ENCODE data around the gene ULK4. TPM values are rescaled to one million over a fixed set of nuclear protein-coding genes. Genes with fewer than 3 reads are reported as not detected.

ULK4 gene
- total RNA-seq, 1 experiment from 2014 or later: 4.2 TPM

DNA sequence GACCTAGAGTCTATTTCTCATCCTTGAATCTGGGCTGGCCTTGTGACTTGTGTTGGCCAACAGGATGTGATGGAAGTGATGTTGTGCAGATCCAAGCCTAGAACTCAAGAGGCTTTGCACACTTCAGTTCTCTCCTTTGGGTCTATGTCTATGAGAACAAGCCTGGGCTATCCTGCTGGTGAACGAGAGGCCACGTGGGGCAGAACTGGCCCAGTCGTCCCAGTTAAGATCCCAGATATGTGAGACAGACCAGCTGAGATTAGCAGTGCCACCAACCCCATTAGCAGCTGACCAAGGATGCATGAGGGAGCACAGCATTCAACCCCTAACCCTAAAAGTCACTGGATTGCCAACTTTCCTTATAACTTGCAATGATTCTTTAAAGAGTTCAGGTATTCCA lies 662.9 kb downstream of the ULK4 start:
- no peaks in the 10 kb centered on the region for H3K9me3 ChIP-seq
- H3K27me3 ChIP-seq (replicated peaks; ENCODE audit: control insufficient read depth, insufficient read depth, low read length): no peaks in the 10 kb centered on the region
- ChIA-PET CTCF (no interaction called here), POLR2A (no interaction called here)
- Mint-ChIP-seq H3K4me3 (ENCODE audit: unreplicated experiment) (no peak overlapping the region), H3K9me3 (ENCODE audit: unreplicated experiment) (no peaks in the 10 kb centered on the region), H3K27ac (ENCODE audit: unreplicated experiment) (no peak overlapping the region), H3K4me1 (ENCODE audit: low read depth, unreplicated experiment) (no peaks in the 10 kb centered on the region), H3K36me3 (ENCODE audit: insufficient read depth, unreplicated experiment) (no peaks in the 10 kb centered on the region), H3K27me3 (ENCODE audit: insufficient read depth, unreplicated experiment) (no peaks in the 10 kb centered on the region)
- TF ChIP-seq, protein P1, sequence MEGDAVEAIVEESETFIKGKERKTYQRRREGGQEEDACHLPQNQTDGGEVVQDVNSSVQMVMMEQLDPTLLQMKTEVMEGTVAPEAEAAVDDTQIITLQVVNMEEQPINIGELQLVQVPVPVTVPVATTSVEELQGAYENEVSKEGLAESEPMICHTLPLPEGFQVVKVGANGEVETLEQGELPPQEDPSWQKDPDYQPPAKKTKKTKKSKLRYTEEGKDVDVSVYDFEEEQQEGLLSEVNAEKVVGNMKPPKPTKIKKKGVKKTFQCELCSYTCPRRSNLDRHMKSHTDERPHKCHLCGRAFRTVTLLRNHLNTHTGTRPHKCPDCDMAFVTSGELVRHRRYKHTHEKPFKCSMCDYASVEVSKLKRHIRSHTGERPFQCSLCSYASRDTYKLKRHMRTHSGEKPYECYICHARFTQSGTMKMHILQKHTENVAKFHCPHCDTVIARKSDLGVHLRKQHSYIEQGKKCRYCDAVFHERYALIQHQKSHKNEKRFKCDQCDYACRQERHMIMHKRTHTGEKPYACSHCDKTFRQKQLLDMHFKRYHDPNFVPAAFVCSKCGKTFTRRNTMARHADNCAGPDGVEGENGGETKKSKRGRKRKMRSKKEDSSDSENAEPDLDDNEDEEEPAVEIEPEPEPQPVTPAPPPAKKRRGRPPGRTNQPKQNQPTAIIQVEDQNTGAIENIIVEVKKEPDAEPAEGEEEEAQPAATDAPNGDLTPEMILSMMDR (IDR thresholded peaks at IDR 0.05; ENCODE audit: insufficient read depth in 1 of 2, low read depth in 1 of 2, low read length in 1 of 2, severe bottlenecking in 1 of 2, unreplicated experiment in 1 of 2): no peak
- H3K4me1 ChIP-seq: no peaks in the 10 kb centered on the region
- intact Hi-C loops (cut with micrococcal nuclease; ENCODE audit: unreplicated experiment): no loop called here
- BruUV-seq (replicated peaks): no TSS peak
- no peak overlapping the region for H3K4me3 ChIP-seq (ENCODE audit: low read depth, low read length)
- no peak for DNase-seq
- no peaks in the 10 kb centered on the region for H3K36me3 ChIP-seq (ENCODE audit: control insufficient read depth, insufficient read depth, low read length)

DNA sequence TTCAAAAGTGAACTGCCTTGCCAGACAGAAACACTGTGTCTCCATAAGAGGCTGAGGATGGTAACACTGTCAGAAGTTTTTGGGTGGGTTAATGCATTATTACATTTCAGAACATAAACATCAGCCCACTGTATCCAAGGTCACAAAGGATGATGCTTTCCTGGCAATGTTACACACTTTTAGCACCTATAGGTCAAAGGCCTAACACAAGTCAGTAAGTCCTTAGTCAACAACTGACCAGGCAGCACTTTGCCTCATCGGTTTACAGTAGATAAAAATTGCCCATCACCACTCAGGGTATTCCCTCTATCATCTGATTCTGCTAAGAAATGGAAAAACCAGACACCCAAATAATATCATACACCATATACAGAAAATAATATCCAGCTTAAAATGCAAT lies 664.2 kb downstream of the ULK4 start:
- Histone ChIP-seq H3K4me3 (ENCODE audit: low read depth, low read length) (no peak overlapping the region), H3K9me3 (no peaks in the 10 kb centered on the region), H3K27me3 (replicated peaks; ENCODE audit: control insufficient read depth, insufficient read depth, low read length) (no peaks in the 10 kb centered on the region), H3K4me1 (no peaks in the 10 kb centered on the region), H3K36me3 (ENCODE audit: control insufficient read depth, insufficient read depth, low read length) (no peaks in the 10 kb centered on the region)
- no peak overlapping the region for H3K4me3 Mint-ChIP-seq (ENCODE audit: unreplicated experiment)
- TF ChIP-seq, protein P1 (IDR thresholded peaks at IDR 0.05; ENCODE audit: insufficient read depth in 1 of 2, low read depth in 1 of 2, low read length in 1 of 2, severe bottlenecking in 1 of 2, unreplicated experiment in 1 of 2): no peak
- no peaks in the 10 kb centered on the region for H3K9me3 Mint-ChIP-seq (ENCODE audit: unreplicated experiment)
- BruUV-seq (replicated peaks): no TSS peak
- intact Hi-C loops (cut with micrococcal nuclease; ENCODE audit: unreplicated experiment): no loop called here
- ChIA-PET POLR2A (no interaction called here), CTCF (no interaction called here)
- no peaks in the 10 kb centered on the region for H3K27me3 Mint-ChIP-seq (ENCODE audit: insufficient read depth, unreplicated experiment)
- no peak overlapping the region for H3K27ac Mint-ChIP-seq (ENCODE audit: unreplicated experiment)
- no peaks in the 10 kb centered on the region for H3K4me1 Mint-ChIP-seq (ENCODE audit: low read depth, unreplicated experiment)
- DNase-seq: no peak
- H3K36me3 Mint-ChIP-seq (ENCODE audit: insufficient read depth, unreplicated experiment): no peaks in the 10 kb centered on the region

DNA sequence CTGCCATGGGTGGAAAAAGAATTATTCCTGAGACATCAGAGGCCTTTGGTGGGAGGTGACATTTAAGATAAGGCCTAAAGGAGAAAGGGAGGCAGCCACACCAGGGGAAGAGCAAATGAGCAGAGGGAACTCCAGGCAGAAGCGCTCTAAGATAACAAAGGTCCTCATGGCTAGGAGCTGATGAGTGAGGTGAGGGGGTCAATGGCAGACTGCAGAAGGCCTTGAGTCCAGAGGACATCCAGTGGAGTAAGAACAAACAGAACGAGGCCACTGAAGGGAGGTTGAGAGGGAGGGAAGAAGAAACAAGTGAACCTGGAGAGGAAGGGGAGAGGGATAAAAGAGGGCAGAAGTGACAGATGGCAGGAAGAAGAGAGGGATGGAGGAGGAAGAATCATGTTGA lies 665.3 kb downstream of the ULK4 start:
- Mint-ChIP-seq H3K27me3 (ENCODE audit: insufficient read depth, unreplicated experiment) (no peaks in the 10 kb centered on the region), H3K4me1 (ENCODE audit: low read depth, unreplicated experiment) (no peaks in the 10 kb centered on the region), H3K36me3 (ENCODE audit: insufficient read depth, unreplicated experiment) (no peaks in the 10 kb centered on the region), H3K27ac (ENCODE audit: unreplicated experiment) (no peak overlapping the region), H3K9me3 (ENCODE audit: unreplicated experiment) (no peaks in the 10 kb centered on the region), H3K4me3 (ENCODE audit: unreplicated experiment) (no peak overlapping the region)
- no peak overlapping the region for H3K4me3 ChIP-seq (ENCODE audit: low read depth, low read length)
- DNase-seq: no peak
- no peaks in the 10 kb centered on the region for H3K9me3 ChIP-seq
- H3K36me3 ChIP-seq (ENCODE audit: control insufficient read depth, insufficient read depth, low read length): no peaks in the 10 kb centered on the region
- ChIA-PET POLR2A (no interaction called here), CTCF (no interaction called here)
- TF ChIP-seq, protein P1 (IDR thresholded peaks at IDR 0.05; ENCODE audit: insufficient read depth in 1 of 2, low read depth in 1 of 2, low read length in 1 of 2, severe bottlenecking in 1 of 2, unreplicated experiment in 1 of 2): no peak
- H3K27me3 ChIP-seq (replicated peaks; ENCODE audit: control insufficient read depth, insufficient read depth, low read length): no peaks in the 10 kb centered on the region
- no TSS peak for BruUV-seq (replicated peaks)
- intact Hi-C loops (cut with micrococcal nuclease; ENCODE audit: unreplicated experiment): no loop called here
- H3K4me1 ChIP-seq: no peaks in the 10 kb centered on the region
